Small intestine (tissue), 16 donors: Measurements from ENCODE around the gene SPDYE16. TPM values are rescaled to one million over a fixed set of nuclear protein-coding genes. Genes with fewer than 3 reads are reported as not detected.
"Not testable (repeated sequence)": the region's sequence is repeated elsewhere in the genome, so short reads cannot be mapped to it uniquely, and the experiment has no call there.

Experiments used
- DNase-seq, 2 donors: peaks; one replicate each; pipeline versions ENCODE4 v3.0.0 to v3.0.0-alpha.2; 2013
- FAIRE-seq: peaks from 2 replicates; lab custom pipeline; 2012; peaks lifted over from hg19 to GRCh38; lab: Jason Lieb, UNC
- H3K27ac ChIP-seq, 3 donors: one replicate each; pipeline ENCODE4 v1.5.1; 2013; ENCODE audit warnings: low read length in 2 of 3, mild to moderate bottlenecking in 2 of 3, control low read depth in 1 of 3, inconsistent platforms in 1 of 3, low read depth in 1 of 3, moderate library complexity in 1 of 3
- H3K27me3 ChIP-seq, 3 donors: one replicate each; pipeline ENCODE4 v1.6.1; 2013; ENCODE audit warnings: low read length in 3 of 3, inconsistent platforms in 1 of 3; ENCODE audit not compliant: control insufficient read depth in 3 of 3, insufficient read depth in 3 of 3
- H3K36me3 ChIP-seq, 3 donors: one replicate each; pipeline ENCODE4 v1.6.1; 2013; ENCODE audit warnings: low read length in 3 of 3, inconsistent platforms in 1 of 3, low read depth in 1 of 3, mild to moderate bottlenecking in 1 of 3, moderate library complexity in 1 of 3; ENCODE audit not compliant: control insufficient read depth in 3 of 3, insufficient read depth in 2 of 3
- H3K4me1 ChIP-seq, 3 donors: one replicate each; pipeline ENCODE4 v1.6.1; 2013; ENCODE audit warnings: low read length in 2 of 3, inconsistent platforms in 1 of 3, low read depth in 1 of 3, mild to moderate bottlenecking in 1 of 3, moderate library complexity in 1 of 3; ENCODE audit not compliant: control insufficient read depth in 3 of 3, insufficient read depth in 2 of 3
- H3K4me3 ChIP-seq, 3 donors: one replicate each; pipeline ENCODE4 v1.5.1; 2013; ENCODE audit warnings: low read length in 3 of 3, control low read depth in 1 of 3, inconsistent platforms in 1 of 3, low read depth in 1 of 3, mild to moderate bottlenecking in 1 of 3, moderate library complexity in 1 of 3
- H3K9me3 ChIP-seq, 2 donors: one replicate each; pipeline ENCODE4 v1.6.1; 2013; ENCODE audit warnings: low read depth in 1 of 2, low read length in 1 of 2; ENCODE audit not compliant: control insufficient read depth in 2 of 2, insufficient read depth in 1 of 2
- WGBS, 3 donors: extraction: QIAGEN DNeasy Blood & Tissue Kit; methylation state at CpG; one replicate each; pipeline ENCODE4 v1.1.7; 2013; 5-methylcytosine and 5-hydroxymethylcytosine counted together
- long read RNA-seq, 10 donors: transcript quantifications; one replicate each; lab custom pipeline, GENCODE V29; 2026
- polyA plus RNA-seq, 4 donors: library from polyadenylated mRNA; stranded (reverse) in 3 of 4; unstranded in 1 of 4; fragments of 200-250 nt in 3 of 4; fragments of 120-200 nt in 1 of 4; gene quantifications; one replicate each; pipeline versions ENCODE4 v1.2.1 to v1.2.3, GENCODE V29; 2013
- donor health status: healthy with polysubstance abuse.
- donor health status: control.
- donor health status: control.
- donor health status: Bipolar disorder and iron deficiency.
- donor health status: healthy.

Gene SPDYE16, protein sequence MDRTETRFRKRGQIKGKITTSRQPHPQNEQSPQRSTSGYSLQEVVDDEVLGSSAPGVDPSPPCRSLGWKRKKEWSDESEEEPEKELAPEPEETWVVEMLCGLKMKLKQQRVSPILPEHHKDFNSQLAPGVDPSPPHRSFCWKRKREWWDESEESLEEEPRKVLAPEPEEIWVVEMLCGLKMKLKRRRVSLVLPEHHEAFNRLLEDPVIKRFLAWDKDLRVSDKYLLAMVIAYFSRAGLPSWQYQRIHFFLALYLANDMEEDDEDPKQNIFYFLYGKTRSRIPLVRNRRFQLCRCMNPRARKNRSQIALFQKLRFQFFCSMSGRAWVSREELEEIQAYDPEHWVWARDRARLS
- under 1 TPM in 2 of 4 donors, not detected in 2; 0.10 to 0.97 TPM for polyA plus RNA-seq
- long read RNA-seq, donor 1: 0 reads
- long read RNA-seq, donor 2: 0 reads
- long read RNA-seq, donor 3: 0 reads
- long read RNA-seq, donor 4: 0 reads
- long read RNA-seq, donor 5: 0 reads
- long read RNA-seq, donor 6: 0 reads
- long read RNA-seq, donor 7: 0 reads
- long read RNA-seq, donor 8: 0 reads
- long read RNA-seq, donor 9: 0 reads
- long read RNA-seq, donor 10: 0 reads

DNA sequence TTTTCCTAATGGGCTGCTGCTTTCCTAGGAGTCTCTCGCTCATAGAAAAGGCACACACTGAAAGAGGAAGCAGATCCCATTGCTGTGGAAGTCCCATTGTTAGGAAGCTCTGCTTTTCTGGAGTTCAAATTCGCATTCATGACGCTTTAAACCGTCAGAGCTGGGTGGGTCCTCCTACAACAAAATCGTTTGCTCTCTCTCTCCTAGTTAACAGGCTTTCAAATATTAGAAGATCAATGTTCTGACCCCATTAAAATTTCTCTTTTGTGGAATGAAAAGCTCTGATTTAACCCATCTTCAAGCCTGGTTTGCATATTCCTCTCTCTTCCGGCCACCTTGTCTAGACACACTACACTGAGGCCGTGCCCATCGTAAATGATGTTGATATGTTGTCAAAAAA is at the start of gene SPDYE16:
Gene SPDYE16 (minus strand): TSS at position 101 of the 400 bp plus-strand sequence. CDS start 1,838 bp downstream, outside the sequence.
- not testable (repeated sequence) for H3K4me1 ChIP-seq, H3K9me3 ChIP-seq, H3K4me3 ChIP-seq, DNase-seq, H3K27me3 ChIP-seq, FAIRE-seq, H3K27ac ChIP-seq, H3K36me3 ChIP-seq
- WGBS, 3 donors: no CpG with 5 or more reads among the region's 8 CpGs

- H3K9me3 ChIP-seq, H3K4me3 ChIP-seq, H3K36me3 ChIP-seq, H3K27me3 ChIP-seq, H3K27ac ChIP-seq, FAIRE-seq, H3K4me1 ChIP-seq: not testable (repeated sequence)
- 32 to 53% (median 36%) methylated on average over 2 of the region's 2 CpGs for WGBS, 3 donors
- peak in 1 of 2 donors; percentile 14 for DNase-seq
Measured at GRCh38 chr7:76592694-76593093, 49.6 kb upstream of the SPDYE16 start.

DNA sequence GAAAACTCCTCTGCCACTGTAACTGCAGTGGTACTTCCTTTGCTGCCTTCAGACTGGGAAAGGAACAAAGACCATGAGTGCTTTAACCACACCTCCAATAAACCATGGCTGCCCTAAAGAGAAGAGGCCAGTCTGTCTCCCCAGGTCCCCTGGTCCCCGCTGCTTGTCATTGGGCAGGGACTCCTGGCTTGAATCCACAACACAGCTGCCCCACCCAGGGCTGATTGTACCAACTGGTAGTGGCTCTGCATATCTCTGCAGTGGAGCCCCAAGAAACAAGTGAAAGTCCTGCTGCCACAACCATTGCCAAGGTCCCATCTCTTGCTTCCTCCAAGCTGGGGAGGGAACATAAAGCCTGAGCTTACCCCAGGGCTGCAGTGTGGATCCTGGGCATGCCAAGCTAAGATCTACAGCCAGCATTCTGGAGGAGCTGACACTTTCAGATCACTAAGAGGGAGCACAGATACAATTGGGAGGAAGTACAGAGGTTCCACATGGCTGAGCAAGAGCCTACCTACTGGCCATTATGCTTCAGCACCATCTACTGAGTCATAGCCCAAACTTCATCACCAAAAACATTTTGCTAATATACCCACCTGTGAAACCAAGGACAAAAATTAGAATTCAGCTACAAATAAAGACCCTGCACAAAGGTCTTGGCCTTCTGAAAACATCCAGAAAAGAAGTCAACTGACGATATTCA is 48.7 kb upstream of the SPDYE16 start:
- peak in 1 of 2 donors; percentile 59 for DNase-seq
- H3K27ac ChIP-seq: peak overlapping the region in 1 of 3 donors; percentile 4
- not testable (repeated sequence) for H3K4me3 ChIP-seq, H3K36me3 ChIP-seq, H3K9me3 ChIP-seq, H3K4me1 ChIP-seq, FAIRE-seq, H3K27me3 ChIP-seq
- 55 to 58% (median 56%) methylated on average over 2 of the region's 2 CpGs for WGBS, 3 donors

DNA sequence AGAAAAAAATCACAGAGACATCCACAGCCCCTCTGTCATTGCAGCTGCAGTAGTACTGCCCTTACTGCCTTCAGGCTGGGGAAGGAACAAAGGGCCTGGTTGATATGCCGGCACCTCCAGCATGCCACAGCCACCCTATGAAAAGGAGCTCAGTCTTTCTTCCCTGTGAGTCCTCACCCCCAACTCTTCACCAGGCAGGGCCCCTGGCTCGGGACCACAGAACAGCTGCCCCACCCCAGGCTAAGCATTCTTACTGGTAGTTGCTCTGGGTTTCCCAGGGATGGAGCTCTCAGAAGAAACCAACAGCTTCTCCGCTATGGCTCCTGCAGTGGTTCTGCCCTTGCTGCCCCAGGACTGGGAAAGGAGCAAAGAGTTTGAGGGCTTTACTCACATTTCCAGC is 47.9 kb upstream of the SPDYE16 start:
- H3K27me3 ChIP-seq, DNase-seq, H3K36me3 ChIP-seq, H3K27ac ChIP-seq, H3K4me1 ChIP-seq, H3K9me3 ChIP-seq, H3K4me3 ChIP-seq, FAIRE-seq: not testable (repeated sequence)
- WGBS, 3 donors: 76 to 100% (median 97%) methylated on average over 2 to 3 of the region's 3 CpGs

GRCh38 chr7:76588586-76588985 is 45.5 kb upstream of the SPDYE16 start:
- not testable (repeated sequence) for FAIRE-seq, DNase-seq, H3K27me3 ChIP-seq, H3K4me3 ChIP-seq, H3K27ac ChIP-seq, H3K4me1 ChIP-seq, H3K9me3 ChIP-seq, H3K36me3 ChIP-seq
- no CpG with 5 or more reads among the region's 1 CpG for WGBS, 3 donors

DNA sequence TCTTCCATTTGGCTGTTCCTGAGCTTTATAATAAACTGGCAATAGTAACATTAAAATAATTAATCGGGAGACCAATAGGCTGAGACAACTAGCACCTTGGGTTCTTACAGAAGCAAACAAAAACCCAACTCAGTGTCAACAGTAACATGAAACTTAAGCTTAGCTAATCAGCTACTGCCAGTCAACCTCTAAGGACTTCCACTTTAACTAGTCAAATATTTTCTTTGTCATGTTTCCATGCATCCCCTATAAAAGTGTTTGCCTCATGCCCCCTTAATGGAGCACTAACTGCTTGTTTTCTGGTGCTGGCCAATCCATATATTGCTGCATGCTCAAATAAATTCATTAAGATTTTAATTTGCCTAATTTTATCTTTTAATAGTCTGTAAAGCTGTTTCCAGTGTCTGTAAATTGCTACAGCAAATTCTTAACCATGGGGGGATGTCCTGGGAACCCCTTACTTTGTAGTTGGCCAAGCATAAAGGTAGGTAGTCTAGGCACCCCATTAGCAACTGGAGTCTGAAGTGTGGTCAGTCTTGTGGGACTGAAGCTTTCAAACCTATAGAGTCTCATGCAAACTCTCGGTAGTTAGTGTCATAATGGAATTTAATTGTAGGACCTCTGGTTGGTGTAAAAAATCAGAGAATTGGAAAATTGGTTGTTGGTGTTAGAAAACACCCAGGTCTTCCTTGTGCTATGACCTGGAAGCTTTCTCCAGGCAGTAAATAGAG is 43.7 kb upstream of the SPDYE16 start:
- not testable (repeated sequence) for H3K36me3 ChIP-seq, H3K27me3 ChIP-seq, FAIRE-seq, H3K27ac ChIP-seq, H3K9me3 ChIP-seq, H3K4me3 ChIP-seq, H3K4me1 ChIP-seq, DNase-seq
- WGBS, 3 donors: 83 to 91% (median 90%) methylated on average over 2 of the region's 2 CpGs

DNA sequence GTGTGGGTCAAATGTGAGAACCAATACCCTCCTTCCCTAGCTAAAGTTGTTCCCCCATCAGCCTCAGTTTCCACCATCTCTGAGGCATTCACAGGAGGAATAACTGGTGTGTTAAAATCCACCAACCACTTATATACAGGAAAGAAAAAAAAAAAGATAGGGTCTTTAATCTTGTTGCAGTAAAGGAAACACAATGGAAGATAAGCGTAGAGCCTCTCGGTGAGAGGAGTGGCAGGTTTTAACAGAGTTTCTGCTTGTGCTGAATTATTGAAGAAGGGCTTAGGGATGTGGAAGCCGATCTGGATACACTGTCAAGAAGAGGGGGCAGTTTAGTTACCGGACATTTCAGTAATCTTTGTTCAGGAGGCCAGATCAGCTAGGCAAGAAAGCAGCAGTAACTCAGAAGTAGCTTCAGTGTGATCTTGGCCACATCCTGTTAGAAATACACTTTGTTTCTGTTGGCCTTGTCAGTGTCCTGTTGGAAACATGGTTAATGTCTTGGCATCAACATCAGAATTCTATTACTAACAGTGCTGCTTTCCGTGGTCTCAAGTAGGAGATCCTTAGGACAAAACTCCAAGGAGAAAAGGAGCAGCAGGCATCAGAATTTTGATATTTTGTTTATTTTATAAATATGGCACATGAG is 40.7 kb upstream of the SPDYE16 start:
- FAIRE-seq: not testable (repeated sequence)
- 49 to 61% (median 60%) methylated on average over 5 of the region's 5 CpGs for WGBS, 3 donors

More for the DNA sequence above, 40.7 kb upstream of the SPDYE16 start:
- not testable (repeated sequence) for H3K36me3 ChIP-seq, H3K4me1 ChIP-seq, DNase-seq, H3K27me3 ChIP-seq, H3K4me3 ChIP-seq, H3K9me3 ChIP-seq
- peak overlapping the region in 1 of 3 donors; percentile 74 for H3K27ac ChIP-seq
